ENCODE data around the gene ITGA3.
A peak's percentile ranks its signal among the peaks of the same experiment; 100 is the strongest.

ITGA3 gene

GRCh38 chr17:50072130-50072529 is 16.2 kb downstream of the ITGA3 start:
- peak; percentile 41 for DNase-seq

DNA sequence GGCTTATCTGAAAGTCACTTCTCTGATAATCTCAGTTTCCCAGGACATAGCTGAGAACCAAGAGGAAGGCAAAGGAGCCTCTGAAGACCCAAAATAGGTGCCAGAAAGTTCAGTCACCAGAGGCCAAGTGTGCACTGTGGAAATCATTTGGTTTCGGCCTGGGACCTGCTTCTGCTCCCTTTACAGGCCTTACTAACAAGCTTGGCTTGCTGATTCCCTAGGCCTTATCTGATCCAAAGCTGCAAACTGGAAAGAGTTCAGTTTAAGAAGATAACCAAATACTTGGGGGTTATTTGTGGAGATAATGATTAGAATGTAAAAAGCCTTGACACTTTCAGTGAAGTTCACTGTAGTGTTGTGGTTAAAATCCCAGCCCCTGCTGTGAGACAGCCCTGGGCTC is 17.0 kb downstream of the ITGA3 start:
- no peak for DNase-seq

GRCh38 chr17:50074227-50074626 is 18.3 kb downstream of the ITGA3 start:
- no peak for DNase-seq

DNA sequence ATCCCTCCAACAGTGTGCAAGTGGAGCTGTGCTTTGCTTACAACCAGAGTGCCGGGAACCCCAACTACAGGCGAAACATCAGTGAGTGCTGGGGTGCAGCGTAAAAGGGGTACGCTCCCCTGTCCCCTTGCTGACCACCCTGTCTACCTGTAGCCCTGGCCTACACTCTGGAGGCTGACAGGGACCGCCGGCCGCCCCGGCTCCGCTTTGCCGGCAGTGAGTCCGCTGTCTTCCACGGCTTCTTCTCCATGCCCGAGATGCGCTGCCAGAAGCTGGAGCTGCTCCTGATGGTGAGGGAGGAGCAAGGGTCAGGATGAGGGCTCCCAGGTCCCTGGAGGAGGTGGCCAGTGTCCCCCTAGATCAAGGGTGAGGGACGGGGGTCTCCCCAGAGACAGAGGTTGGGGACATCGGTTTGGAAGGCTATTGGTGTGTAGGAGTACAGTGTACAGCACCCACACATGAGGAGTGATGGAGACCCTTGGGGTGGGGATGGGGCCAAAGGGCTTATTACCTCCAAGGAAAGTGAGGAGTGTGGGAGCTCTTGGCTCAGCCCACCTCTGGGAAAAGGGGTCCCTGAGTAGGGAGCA is 19.6 kb downstream of the ITGA3 start:
- no peak for DNase-seq

GRCh38 chr17:50076221-50076590 is 20.3 kb downstream of the ITGA3 start:
- DNase-seq, result no peak

- DNase-seq, result no peak
Observed at GRCh38 chr17:50076591-50077235, 20.8 kb downstream of the ITGA3 start.

DNA sequence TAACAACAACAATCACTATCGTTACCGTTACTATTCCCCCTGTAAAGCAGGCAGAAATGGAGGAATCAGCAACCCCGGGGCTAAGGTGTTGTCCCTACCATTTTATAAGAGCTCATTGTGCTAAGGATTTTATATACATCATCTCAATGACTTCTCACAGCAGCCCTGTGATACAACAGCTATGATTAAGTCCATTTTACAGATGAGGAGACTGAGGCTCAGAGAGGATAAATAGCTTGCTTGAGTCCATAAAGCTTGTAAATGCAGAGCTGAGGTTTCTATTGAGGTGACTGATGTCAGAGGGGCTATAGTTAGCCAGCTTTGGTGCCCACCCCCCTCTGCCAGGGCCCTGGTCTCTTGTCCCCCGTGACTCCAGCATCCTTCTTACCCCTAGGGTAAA is 22.5 kb downstream of the ITGA3 start:
- DNase-seq, result no peak

DNA sequence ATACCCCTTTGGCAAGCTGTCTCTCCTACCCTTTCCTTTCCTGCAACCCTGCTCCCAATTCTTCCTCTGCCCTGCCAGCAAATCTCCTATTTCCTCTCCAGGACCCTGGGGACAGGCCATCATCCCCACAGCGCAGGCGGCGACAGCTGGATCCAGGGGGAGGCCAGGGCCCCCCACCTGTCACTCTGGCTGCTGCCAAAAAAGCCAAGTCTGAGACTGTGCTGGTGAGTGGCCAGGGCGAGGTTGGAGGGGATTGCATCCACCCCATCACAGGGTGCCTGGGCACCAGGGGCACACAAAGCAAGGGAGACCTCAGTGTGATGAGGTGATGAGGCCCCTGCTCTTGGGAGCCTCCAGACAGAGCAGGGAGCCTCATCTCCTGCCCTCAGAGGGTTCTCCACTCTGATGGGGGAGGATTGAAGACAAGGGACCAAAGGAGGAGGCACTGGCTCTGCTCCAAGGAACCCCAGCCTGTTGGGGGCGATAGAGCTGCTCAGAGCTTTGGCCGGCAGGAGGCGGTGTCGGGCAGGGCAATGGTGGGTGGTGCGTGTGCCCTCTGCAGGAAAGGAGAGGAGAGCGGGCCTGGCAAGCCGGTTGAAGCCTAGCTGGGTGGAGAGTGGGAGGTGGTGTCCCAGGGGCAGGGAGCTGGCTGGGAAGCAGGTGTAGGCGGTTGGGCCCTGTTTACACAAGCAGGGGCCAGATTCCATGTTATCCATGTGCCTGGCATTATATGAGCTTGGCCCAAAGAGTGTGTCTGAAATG is 23.6 kb downstream of the ITGA3 start:
- no peak for DNase-seq

DNA sequence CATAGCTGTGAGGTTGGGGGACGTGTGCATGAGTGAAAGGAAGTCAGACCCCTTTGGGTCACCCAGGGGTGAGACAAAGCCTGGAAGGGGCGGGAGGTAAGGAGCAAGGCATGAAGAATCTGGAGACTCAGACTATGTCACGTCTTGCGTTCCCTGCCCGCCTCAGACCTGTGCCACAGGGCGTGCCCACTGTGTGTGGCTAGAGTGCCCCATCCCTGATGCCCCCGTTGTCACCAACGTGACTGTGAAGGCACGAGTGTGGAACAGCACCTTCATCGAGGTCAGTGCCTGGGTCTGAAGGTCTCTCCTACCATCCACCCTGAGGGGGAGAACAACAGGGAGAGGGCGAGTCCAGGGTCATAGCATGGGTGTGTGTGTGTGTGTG is 24.2 kb downstream of the ITGA3 start:
- no peak for DNase-seq

DNA sequence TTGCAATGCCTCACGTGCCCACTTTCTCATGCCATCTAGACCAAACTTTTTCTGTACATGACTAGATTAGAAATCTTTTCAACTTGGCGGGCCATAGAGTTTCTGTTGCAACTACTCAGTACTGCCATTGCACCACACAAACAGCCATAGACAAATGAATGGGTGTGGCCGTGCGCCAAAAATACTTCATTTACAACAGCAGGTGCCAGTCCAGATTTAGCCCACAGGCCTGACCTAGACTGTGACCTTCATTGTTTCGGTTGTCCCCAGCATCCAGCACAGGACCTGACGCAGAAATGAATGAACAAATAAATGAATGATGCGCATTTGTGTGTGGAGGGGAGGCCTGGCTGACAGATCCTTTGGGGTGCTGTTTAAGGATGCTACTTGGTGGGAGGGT is 24.9 kb downstream of the ITGA3 start:
- no peak for DNase-seq

DNA sequence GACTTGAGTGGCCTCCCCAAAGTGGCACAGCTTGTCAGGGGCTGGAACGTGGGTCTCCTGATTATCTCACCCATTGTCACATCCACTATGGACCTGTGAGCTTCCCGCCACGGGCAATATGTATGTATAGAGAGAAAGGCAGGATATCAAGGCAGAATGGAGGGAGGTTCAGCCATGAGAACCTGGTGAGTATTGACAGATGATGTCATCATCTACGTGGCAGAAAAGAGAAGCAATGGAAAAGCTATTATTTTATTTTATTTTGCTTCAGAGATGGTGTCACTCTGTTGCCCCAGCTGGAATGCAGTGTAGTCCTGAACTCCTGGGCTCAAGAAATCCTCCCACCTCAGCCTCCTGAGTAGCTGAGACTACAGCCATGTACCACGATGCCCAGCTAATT is 25.8 kb downstream of the ITGA3 start:
- no peak for DNase-seq

- DNase-seq, result peak; percentile 69
Observed at GRCh38 chr17:50087246-50087911, 31.5 kb downstream of the ITGA3 start.

DNA sequence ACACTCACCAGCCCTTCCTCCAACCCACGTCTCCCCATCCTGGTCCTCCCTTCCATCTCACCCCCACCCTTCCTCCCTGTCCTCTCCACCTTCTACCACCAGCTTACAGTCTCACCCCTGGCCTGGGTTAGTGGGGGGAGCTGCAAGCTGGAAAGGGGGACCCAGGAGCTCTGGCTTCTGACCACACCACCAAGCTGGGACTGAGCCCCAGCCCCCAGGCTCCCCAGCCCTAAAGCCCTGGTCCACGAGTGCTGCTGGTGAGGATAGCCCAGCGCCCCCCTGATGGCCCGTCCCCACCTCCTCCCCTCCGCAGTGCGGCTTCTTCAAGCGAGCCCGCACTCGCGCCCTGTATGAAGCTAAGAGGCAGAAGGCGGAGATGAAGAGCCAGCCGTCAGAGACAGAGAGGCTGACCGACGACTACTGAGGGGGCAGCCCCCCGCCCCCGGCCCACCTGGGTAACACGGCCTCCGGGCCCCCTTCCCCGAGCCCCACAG is 32.0 kb downstream of the ITGA3 start:
- DNase-seq, result no peak

DNA sequence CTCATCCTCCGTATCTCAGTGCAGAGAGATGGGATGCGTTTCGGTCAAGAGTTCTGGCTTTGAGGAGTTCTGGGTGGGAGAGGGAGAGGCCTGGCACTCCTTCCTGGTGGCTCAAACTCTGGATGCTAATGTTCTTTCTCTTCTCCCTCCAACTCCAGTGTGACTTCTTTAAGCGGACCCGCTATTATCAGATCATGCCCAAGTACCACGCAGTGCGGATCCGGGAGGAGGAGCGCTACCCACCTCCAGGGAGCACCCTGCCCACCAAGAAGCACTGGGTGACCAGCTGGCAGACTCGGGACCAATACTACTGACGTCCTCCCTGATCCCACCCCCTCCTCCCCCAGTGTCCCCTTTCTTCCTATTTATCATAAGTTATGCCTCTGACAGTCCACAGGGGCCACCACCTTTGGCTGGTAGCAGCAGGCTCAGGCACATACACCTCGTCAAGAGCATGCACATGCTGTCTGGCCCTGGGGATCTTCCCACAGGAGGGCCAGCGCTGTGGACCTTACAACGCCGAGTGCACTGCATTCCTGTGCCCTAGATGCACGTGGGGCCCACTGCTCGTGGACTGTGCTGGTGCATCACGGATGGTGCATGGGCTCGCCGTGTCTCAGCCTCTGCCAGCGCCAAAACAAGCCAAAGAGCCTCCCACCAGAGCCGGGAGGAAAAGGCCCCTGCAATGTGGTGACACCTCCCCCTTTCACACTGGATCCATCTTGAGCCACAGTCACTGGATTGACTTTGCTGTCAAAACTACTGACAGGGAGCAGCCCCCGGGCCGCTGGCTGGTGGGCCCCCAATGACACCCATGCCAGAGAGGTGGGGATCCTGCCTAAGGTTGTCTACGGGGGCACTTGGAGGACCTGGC is 33.3 kb downstream of the ITGA3 start:
- DNase-seq, result no peak

GRCh38 chr17:50090071-50090470 is 34.2 kb downstream of the ITGA3 start:
- no peak for DNase-seq

DNA sequence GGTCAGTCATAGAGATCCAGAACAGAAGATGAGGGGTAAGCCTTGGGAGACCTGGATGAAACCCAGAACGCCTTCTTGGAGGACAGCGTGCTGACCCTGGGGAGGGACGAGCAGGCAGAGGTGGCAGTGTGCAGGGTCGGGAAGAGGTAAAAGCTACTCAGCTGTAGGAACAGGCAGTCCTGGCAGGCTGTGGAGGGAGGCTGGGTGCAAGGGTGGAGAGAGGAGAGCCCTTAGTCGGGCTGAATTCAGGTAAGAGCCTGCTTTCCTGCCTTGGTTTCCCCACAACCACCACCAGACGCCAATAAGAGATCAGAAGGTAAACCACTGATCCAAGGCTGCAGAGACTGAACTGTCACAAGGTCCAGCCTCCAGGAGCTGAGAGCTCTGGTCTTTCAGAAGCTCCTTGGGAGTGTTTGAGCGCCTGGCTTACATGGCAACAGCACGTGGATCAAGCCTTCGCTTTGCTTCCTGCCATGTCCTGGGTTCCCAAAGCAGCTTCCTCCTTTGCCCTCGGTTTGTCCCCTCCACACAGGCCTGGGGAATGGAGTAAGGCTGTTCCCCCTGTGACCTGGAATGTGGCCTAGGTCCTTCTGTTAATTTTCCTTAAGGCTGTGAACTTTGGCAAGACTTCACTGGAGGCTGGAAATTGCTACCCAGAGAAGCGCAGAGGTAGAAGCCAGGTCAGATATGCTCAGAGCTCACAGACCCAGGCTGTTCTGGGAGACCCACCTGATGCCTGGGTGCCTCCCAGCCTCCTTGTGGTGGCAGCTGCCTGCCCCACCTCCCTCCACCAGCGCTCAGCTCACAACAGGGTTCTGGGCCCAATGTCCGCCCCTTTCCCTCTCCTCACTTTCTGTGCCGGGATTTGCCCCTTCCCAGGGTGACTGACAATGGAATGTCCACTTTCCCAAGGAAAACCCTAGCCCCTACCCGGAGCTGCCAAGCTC is 35.3 kb downstream of the ITGA3 start:
- no peak for DNase-seq

DNA sequence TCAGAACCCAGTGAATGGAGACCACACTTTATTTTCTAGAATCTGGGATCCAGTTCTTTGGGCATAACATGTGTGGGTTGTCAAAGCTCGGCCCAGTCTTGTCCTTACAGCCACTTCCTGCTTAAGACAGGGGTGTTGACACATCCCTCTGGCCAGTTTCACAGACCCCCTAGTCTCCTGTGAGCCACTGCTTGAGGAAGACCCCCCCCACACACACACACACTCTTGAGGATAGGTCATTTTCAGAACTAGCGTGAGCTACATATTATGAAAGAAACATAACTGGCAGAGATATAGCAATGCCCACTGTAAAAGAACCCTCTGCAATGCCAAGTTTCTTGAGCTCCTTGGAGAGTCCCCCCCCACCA is 36.0 kb downstream of the ITGA3 start:
- no peak for DNase-seq

DNA sequence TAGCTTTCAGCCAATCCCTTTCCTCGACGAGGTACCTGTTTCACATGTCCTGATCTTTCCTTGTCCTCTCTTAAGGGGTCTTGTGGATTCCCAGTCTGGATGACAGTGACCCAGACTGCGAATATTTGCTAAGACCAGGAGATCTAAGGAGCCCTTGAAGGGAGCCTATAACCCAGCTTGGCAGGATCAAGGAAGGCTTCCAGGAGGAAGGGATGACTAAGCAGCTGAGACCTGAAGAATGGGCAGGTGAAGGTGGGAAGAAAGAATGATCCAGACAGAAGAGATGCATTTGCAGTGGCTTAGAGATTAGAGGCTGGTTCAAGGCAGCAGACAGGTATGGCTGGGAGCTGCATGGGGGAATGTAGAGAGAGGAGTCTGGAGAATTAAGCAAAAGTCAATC is 37.3 kb downstream of the ITGA3 start:
- DNase-seq, result no peak

DNA sequence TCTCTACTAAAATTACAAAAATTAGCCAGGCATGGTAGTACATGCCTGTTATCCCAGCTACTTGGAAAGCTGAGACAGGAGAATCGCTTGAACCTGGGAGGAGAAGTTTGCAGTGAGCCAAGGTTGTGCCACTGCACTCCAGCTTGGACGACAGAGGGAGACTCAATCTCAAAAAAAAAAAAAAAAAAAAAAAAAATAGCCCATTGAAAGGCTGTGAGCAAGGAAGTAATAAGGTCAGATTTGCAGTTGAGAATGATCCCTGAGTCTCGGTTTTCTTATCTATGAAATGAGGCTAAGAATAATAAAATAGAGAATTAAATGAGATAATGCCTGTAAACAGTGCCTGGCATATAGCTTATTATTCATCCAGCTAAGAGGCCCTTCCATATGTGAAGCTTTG is 37.9 kb downstream of the ITGA3 start:
- no peak for DNase-seq

- DNase-seq, result peak; percentile 65
Observed at GRCh38 chr17:50094243-50094752, 38.4 kb downstream of the ITGA3 start.

Measured in HCEC 1CT (cell line).